ENCODE measurements around the gene ERI3.

The ERI3 gene

DNA sequence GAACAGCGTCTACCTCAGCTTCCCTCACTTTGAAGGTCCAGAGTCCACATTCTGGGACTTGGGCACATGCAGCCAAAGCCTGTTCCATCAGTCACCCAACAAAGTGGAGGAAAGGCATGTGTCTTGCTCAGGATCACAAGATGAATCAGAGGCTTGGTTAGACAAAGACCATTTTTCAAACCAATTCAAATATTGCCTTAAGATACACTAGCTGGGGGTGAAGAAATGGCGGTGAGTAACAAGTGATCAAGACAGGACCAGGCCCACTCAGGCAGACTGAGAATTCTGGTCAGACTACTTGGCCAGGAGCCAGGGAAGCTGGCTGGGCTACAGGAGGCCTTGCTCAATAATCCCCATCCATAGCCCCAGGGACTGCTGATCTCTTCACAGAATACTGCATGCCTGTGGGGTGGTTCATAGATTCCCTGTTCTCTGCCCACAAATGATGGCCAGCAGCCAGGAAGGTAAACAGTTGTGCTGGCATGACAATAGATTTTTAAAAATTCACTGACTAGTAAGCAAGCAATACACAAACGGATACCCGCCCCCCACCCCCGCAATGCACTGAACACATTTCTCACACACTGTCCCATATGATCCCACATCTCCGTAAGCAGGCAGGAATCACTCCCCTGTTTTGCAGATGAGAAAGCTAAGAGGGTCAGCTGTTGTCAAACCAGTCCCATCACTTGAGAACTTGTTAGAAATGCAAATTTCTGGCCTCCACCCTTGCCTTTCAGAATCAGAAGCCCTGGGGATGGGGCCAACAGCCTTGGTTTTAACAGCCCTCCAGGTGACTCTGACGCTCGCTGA lies 27.2 kb downstream of the ERI3 start:
- DNase-seq (ENCODE audit: insufficient read length, low spot score) (no peak), FAIRE-seq (no peak)
- TF ChIP-seq, protein P1, sequence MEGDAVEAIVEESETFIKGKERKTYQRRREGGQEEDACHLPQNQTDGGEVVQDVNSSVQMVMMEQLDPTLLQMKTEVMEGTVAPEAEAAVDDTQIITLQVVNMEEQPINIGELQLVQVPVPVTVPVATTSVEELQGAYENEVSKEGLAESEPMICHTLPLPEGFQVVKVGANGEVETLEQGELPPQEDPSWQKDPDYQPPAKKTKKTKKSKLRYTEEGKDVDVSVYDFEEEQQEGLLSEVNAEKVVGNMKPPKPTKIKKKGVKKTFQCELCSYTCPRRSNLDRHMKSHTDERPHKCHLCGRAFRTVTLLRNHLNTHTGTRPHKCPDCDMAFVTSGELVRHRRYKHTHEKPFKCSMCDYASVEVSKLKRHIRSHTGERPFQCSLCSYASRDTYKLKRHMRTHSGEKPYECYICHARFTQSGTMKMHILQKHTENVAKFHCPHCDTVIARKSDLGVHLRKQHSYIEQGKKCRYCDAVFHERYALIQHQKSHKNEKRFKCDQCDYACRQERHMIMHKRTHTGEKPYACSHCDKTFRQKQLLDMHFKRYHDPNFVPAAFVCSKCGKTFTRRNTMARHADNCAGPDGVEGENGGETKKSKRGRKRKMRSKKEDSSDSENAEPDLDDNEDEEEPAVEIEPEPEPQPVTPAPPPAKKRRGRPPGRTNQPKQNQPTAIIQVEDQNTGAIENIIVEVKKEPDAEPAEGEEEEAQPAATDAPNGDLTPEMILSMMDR (IDR thresholded peaks at IDR 0.05; ENCODE audit: insufficient read depth, missing control alignments): no peak

DNA sequence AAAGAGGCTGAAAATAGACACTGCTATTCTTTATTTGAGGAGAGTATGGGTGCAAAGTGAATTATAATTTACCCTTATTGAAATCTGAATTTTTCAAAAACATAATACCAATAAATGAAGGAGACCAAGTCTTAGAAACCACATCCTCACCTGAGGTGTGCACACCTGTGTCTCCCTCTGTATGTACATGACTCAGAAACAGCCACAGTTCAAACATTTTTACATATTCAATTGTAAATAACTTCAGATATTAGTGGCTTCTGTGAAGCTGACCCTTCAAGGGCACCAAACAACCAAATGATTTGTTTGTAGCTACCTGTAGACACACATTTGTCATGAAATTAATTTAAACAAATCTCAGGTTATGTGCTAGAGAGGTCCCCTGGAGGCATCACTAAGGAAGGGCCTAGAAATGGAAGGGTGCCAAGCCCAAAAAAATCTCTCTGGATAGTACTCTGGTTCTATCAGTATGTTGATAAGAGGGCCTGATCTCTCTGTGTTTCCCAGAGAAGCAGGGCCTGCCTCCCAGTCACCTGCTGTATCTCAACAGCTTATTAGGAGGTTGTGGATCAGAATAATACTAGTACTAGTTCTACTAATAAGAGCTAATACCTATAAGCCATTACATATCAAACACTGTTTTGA lies 28.1 kb downstream of the ERI3 start:
- TF ChIP-seq, protein P1 (IDR thresholded peaks at IDR 0.05; ENCODE audit: insufficient read depth, missing control alignments): no peak
- FAIRE-seq (no peak), DNase-seq (ENCODE audit: insufficient read length, low spot score) (no peak)

DNA sequence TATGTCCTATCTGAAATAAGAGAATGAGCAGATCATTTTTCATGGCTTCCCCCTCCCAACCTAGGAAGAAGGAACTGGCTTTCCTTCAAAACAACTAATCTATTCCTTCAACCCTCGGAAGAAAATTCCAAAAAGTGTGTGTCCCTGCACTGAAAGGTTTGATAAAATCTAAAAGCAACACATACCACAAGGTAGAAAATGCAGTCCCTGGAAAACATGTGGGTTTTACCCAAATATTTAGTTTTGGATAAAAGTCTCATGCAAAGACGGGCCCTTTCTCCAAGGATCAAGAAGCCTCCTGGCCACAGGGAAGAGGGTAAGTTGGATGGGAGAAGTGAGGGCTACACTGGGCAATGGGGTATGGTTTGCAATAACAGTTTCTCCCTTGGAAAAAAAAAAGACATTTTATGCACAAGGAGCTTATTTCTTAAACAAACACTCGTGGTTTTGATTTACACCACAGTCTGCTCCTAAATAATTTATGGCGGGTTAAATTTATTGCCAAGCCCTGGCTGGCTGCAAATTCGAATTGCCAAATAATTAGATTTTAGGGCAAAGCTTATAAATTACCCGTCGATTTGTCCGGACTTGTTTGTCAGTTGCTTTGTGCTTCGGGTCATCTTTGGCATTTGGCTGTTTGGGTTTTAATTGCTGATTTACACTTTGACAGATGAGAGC lies 28.9 kb downstream of the ERI3 start:
- TF ChIP-seq, protein P1 (IDR thresholded peaks at IDR 0.05; ENCODE audit: insufficient read depth, missing control alignments): no peak
- DNase-seq (ENCODE audit: insufficient read length, low spot score) (no peak), FAIRE-seq (no peak)

DNA sequence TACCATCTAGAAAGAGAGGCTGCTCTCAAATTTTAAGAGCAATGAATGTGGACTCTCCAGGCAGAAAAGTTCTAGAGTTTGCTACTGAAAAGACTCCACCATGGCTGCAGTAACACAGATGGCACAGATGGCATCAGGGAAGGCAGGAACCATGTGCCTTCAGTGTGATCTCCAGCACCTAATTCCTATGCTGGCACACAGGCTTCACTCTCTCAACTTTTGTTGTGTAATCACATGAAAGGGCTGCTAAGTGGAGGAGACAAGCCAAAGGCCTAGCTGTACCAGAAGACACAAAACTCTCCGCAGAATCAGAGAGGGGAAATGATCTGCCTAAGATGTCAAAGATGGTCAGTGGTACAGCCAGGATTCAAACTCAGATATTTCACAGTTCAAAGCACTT lies 31.1 kb downstream of the ERI3 start:
- DNase-seq (ENCODE audit: insufficient read length, low spot score) (no peak), FAIRE-seq (no peak)
- TF ChIP-seq, protein P1 (IDR thresholded peaks at IDR 0.05; ENCODE audit: insufficient read depth, missing control alignments): no peak

DNA sequence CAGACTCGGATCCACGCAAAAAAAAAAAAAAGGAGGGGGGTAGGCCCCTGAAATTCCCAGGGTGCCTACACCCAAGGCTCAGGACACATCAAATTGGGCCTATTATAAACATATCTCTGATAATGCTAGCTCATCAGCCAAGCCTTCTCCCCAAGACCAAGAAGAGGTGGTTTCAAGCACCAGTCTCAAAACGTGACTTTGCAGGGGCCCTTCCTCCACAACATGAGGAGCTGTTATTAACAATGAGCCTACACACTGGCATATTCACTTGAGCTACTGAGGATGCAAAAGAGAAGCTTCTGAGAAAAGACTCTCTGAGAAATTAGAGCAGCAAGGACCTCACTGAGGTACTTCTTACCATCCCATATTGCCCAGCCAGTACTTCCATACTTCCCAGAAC lies 32.7 kb downstream of the ERI3 start:
- FAIRE-seq (no peak), DNase-seq (ENCODE audit: insufficient read length, low spot score) (no peak)
- TF ChIP-seq, protein P1 (IDR thresholded peaks at IDR 0.05; ENCODE audit: insufficient read depth, missing control alignments): no peak

DNA sequence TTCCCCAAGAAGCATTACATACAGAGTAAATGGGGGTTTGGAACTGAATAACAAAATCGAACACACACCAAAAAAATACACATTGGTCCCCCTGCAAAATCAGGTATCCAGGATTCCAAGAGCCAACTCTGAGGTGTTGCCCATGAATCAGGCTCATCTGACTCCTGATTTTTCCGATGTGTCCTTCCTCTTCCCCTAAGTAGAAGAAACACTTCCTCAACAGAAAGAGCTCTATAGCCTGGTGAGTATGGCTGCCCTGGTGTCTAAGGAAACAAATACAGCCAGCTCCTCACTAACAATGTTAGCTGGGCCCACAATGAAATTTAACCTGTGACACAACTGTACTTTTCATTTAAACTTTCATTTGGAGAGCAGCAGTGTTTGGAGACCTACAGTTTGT lies 33.6 kb downstream of the ERI3 start:
- FAIRE-seq (no peak), DNase-seq (ENCODE audit: insufficient read length, low spot score) (no peak)
- TF ChIP-seq, protein P1 (IDR thresholded peaks at IDR 0.05; ENCODE audit: insufficient read depth, missing control alignments): no peak

Measured in D721Med (cell line).